Measurements from ENCODE around the gene MEF2A.
"Not testable (repeated sequence)": the region's sequence is repeated elsewhere in the genome, so short reads cannot be mapped to it uniquely, and the experiment has no call there.

The MEF2A gene

GRCh38 chr15:99731336-99732123 is 165.7 kb downstream of the MEF2A start:
- DNase-seq: no peak
- ATAC-seq: no peak
- peaks cover 27% of the 10 kb centered on the region for H3K4me1 Mint-ChIP-seq
- H3K4me3 Mint-ChIP-seq: peak overlapping the region in 1 of 2 donors; percentile 29
- H3K27ac Mint-ChIP-seq: no peak overlapping the region
- no peaks in the 10 kb centered on the region for H3K27me3 Mint-ChIP-seq
- no peaks in the 10 kb centered on the region for H3K9me3 Mint-ChIP-seq

- H3K27me3 Mint-ChIP-seq: no peaks in the 10 kb centered on the region
These were observed 166.5 kb downstream of the MEF2A start for GRCh38 chr15:99732124-99732750.

DNA sequence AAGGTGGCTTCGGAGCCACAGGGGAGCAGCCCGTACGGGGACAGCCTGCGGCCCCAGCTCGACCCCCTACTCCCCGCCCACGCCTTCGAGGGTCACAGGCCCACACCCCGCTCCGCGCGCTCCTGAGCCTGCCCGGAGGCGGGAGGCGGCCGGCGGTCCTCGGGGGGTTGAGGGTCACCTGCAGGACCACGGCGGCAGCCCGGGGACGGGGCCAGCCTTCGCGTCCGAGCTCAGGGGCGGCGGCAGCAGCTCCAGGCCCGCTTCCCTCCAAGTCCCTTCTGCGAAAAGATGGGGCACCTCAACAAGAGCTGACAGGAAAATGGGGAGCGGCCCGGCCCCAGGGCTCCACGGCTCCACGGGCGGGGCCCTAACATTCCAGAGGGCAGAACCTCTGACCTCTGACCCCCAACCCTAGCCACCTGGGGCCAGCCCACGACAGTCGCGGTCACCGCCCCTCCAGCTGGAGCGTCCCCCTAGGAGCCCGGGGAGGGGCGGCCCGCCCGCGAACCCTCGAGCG is 167.0 kb downstream of the MEF2A start:
- H3K27ac Mint-ChIP-seq: peak overlapping the region in 1 of 2 donors; percentile 7

More at GRCh38 chr15:99732124-99732750, 166.5 kb downstream of the MEF2A start:
- Mint-ChIP-seq H3K4me1 (peaks cover 27% of the 10 kb centered on the region), H3K9me3 (no peaks in the 10 kb centered on the region), H3K4me3 (peak overlapping the region; percentile 70 to 76), H3K27ac (peak overlapping the region in 1 of 2 donors; percentile 7)
- DNase-seq (no peak), ATAC-seq (no peak)

DNA sequence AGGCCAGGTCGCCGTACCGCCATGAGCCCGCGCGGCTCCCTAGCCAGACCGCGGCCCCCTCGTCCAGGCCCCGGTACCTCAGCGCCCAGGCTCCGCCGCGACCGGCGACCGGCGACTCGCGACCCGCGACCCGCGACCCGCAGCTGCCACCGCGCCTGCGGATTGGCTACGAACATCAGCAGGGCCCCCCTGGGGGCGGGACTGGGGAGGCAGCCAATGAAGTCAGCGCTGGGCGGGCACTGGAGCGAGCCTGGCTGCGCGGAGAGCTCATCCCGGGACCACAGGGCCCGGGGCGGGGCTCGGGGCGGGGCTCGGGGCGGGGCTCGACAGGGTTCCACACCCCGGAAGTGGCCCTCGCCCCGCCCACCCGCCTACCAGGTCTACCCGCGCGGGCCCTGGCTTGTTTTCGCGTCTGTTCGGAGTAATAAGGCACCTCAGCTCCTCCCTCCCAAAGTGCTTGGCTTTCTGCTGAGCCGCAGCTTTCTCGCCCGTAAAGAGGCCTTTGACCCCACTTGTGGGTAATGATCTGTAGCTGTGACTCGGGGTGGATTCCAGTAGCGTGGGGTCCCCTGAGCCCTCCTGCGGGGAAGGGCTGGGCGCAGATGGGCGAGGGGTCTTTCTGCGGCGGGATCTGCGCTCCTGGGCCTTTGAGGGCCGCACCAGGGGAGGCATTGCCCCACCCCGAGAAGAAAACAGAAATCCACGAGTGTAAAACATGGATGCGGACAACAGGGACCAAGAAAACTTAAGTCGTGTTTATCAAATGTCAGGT is 167.7 kb downstream of the MEF2A start, which contains the start of gene LYSMD4:
LYSMD4 (minus strand) TSS at position 170 of the 772 bp plus-strand sequence. CDS start 1,438 bp downstream, outside the sequence.
- peaks cover 27% of the 10 kb centered on the region for H3K4me1 Mint-ChIP-seq
- peak; percentile 99 for ATAC-seq
- H3K27ac Mint-ChIP-seq: peak within 1 kb of the TSS; percentile 98 to 99
- H3K4me3 Mint-ChIP-seq: peak within 1 kb of the TSS; percentile 89 to 92
- H3K27me3 Mint-ChIP-seq: no peaks in the 10 kb centered on the region
- DNase-seq: peak; percentile 96 to 97
- no peaks in the 10 kb centered on the region for H3K9me3 Mint-ChIP-seq

More for the DNA sequence above, 167.0 kb downstream of the MEF2A start:
- Mint-ChIP-seq H3K4me1 (peaks cover 27% of the 10 kb centered on the region), H3K9me3 (no peaks in the 10 kb centered on the region), H3K4me3 (peak overlapping the region; percentile 70 to 76), H3K27me3 (no peaks in the 10 kb centered on the region)
- DNase-seq: no peak
- ATAC-seq: peak; percentile 54

DNA sequence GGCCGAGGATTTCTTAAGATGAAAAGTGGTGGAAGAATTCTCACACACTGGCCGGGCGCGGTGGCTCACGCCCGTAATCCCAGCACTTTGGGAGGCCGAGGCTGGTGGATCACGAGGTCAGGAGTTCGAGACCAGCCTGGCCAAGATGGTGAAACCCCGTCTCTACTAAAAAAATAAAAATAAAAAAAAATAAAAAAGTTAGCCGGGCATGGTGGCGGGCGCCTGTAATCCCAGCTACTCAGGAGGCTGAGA is 168.2 kb downstream of the MEF2A start:
- ATAC-seq, DNase-seq, H3K9me3 Mint-ChIP-seq, H3K27me3 Mint-ChIP-seq: not testable (repeated sequence)
- H3K4me3 Mint-ChIP-seq: peak overlapping the region; percentile 89 to 92
- H3K4me1 Mint-ChIP-seq: peaks cover 27% of the 10 kb centered on the region
- peak overlapping the region; percentile 98 to 99 for H3K27ac Mint-ChIP-seq

- H3K27me3 Mint-ChIP-seq: no peaks in the 10 kb centered on the region
- H3K4me3 Mint-ChIP-seq: peak overlapping the region in 1 of 2 donors; percentile 41
- peaks cover 27% of the 10 kb centered on the region for H3K4me1 Mint-ChIP-seq
- ATAC-seq (no peak), DNase-seq (no peak)
- peak overlapping the region; percentile 46 to 59 for H3K27ac Mint-ChIP-seq
- H3K9me3 Mint-ChIP-seq: no peaks in the 10 kb centered on the region
These were observed 168.8 kb downstream of the MEF2A start for GRCh38 chr15:99734575-99734974.

GRCh38 chr15:99735868-99736267 is 170.1 kb downstream of the MEF2A start:
- ATAC-seq: no peak

GRCh38 chr15:99736702-99737101 is 170.9 kb downstream of the MEF2A start:
- Mint-ChIP-seq H3K4me3 (no peak overlapping the region), H3K27me3 (no peaks in the 10 kb centered on the region), H3K4me1 (peaks cover 20% of the 10 kb centered on the region), H3K27ac (no peak overlapping the region), H3K9me3 (no peaks in the 10 kb centered on the region)
- ATAC-seq (no peak), DNase-seq (no peak)

More at GRCh38 chr15:99735868-99736267, 170.1 kb downstream of the MEF2A start:
- H3K4me3 Mint-ChIP-seq: no peak overlapping the region
- H3K9me3 Mint-ChIP-seq: no peaks in the 10 kb centered on the region
- H3K27ac Mint-ChIP-seq: no peak overlapping the region
- peaks cover 21% of the 10 kb centered on the region for H3K4me1 Mint-ChIP-seq
- DNase-seq: no peak
- H3K27me3 Mint-ChIP-seq: no peaks in the 10 kb centered on the region

GRCh38 chr15:99738021-99738847 is 172.4 kb downstream of the MEF2A start:
- peaks cover 13% of the 10 kb centered on the region for H3K4me1 Mint-ChIP-seq

DNA sequence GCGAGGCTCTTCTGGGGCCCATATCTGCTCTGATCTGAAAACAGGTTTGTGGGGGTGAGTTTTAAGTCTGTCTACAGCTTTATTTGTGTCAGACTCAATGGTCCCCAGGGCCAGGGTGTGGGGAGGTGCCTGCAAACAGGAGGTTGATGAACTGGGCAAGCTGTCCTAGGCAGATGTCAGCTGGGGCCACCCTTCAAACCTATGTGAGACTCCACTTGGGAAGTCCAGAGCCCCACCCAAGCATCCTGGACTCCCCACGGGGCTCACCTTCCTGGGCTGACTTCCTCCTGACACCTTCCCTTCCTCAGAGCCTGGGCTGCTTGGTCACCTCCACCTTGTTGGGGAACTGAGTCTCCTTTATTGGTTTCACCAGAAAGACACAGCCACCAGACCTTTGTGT is 176.1 kb downstream of the MEF2A start:
- H3K27ac Mint-ChIP-seq: peak overlapping the region in 1 of 2 donors; percentile 91
- H3K9me3 Mint-ChIP-seq: no peaks in the 10 kb centered on the region
- no peaks in the 10 kb centered on the region for H3K27me3 Mint-ChIP-seq
- H3K4me3 Mint-ChIP-seq: no peak overlapping the region
- no peaks in the 10 kb centered on the region for H3K4me1 Mint-ChIP-seq
- ATAC-seq (no peak), DNase-seq (no peak)

More at GRCh38 chr15:99738021-99738847, 172.4 kb downstream of the MEF2A start:
- no peak for DNase-seq
- ATAC-seq: no peak
- H3K4me3 Mint-ChIP-seq: no peak overlapping the region
- H3K27ac Mint-ChIP-seq: no peak overlapping the region
- no peaks in the 10 kb centered on the region for H3K27me3 Mint-ChIP-seq
- no peaks in the 10 kb centered on the region for H3K9me3 Mint-ChIP-seq

GRCh38 chr15:99744142-99744541 is 178.4 kb downstream of the MEF2A start:
- Mint-ChIP-seq H3K4me3 (no peak overlapping the region), H3K27ac (peak overlapping the region in 1 of 2 donors; percentile 55), H3K4me1 (no peaks in the 10 kb centered on the region), H3K27me3 (no peaks in the 10 kb centered on the region), H3K9me3 (no peaks in the 10 kb centered on the region)
- ATAC-seq (no peak), DNase-seq (no peak)

GRCh38 chr15:99745370-99746086 is 179.7 kb downstream of the MEF2A start:
- no peak overlapping the region for H3K27ac Mint-ChIP-seq
- H3K4me1 Mint-ChIP-seq: no peaks in the 10 kb centered on the region
- H3K9me3 Mint-ChIP-seq: no peaks in the 10 kb centered on the region
- no peaks in the 10 kb centered on the region for H3K27me3 Mint-ChIP-seq
- no peak overlapping the region for H3K4me3 Mint-ChIP-seq
- no peak for ATAC-seq
- DNase-seq: no peak

- no peak for ATAC-seq
- Mint-ChIP-seq H3K27me3 (no peaks in the 10 kb centered on the region), H3K9me3 (no peaks in the 10 kb centered on the region), H3K4me1 (no peaks in the 10 kb centered on the region), H3K27ac (no peak overlapping the region), H3K4me3 (no peak overlapping the region)
- no peak for DNase-seq
These were observed 183.6 kb downstream of the MEF2A start for GRCh38 chr15:99749386-99749785.

DNA sequence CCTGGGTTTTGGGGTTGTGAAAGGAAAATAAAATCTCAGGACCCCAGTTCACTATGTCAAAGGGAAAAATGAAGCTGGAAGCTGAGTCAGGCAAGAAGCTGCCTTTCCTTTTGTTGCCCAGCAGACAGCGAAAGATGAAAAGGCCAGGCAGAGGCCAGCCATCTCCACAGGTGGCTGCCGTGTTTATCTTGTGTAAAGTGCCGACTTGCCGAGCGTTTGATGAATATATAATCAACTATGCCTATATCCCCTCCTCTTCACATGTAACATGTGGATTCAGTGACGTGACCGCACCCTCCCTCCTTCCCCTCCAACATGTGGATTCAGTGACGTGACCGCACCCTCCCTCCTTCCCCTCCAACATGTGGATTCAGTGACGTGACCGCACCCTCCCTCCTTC is 184.5 kb downstream of the MEF2A start:
- not testable (repeated sequence) for DNase-seq, H3K4me1 Mint-ChIP-seq, H3K4me3 Mint-ChIP-seq, ATAC-seq, H3K27ac Mint-ChIP-seq, H3K27me3 Mint-ChIP-seq, H3K9me3 Mint-ChIP-seq

All from stimulated activated naive CD8-positive, alpha-beta T cell treated with anti-CD3 and anti-CD28 coated beads, Interleukin-15, amount 100 ng/mL, for 72 hours (primary cell).